H9 (cell line): ENCODE measurements around the gene ATG7. TPM values are rescaled to one million over a fixed set of nuclear protein-coding genes. Genes with fewer than 3 reads are reported as not detected.

Source experiments
- DNase-seq: peaks from one replicate; pipeline ENCODE4 v3.0.0-alpha.2; 2017
- H2AFZ ChIP-seq: one replicate; pipeline ENCODE4 v1.6.1; 2013; ENCODE audit warnings: mild to moderate bottlenecking, low read length, control low read depth, moderate library complexity
- H2AK5ac ChIP-seq: 2 replicates; pipeline ENCODE4 v1.6.1; 2013; ENCODE audit warnings: low read length, control low read depth, mixed read lengths; ENCODE audit not compliant: insufficient read length
- H2BK120ac ChIP-seq: one replicate; pipeline ENCODE4 v1.6.1; 2013; ENCODE audit warnings: low read depth, mild to moderate bottlenecking, low read length, control low read depth, inconsistent platforms; ENCODE audit not compliant: poor library complexity, severe bottlenecking
- H2BK12ac ChIP-seq: 2 replicates; pipeline ENCODE4 v1.6.1; 2013; ENCODE audit warnings: low read length, control low read depth, mixed read lengths, low read depth; ENCODE audit not compliant: insufficient read length
- H2BK15ac ChIP-seq: 2 replicates; pipeline ENCODE4 v1.6.1; 2013; ENCODE audit warnings: low read depth, low read length, control low read depth
- H2BK20ac ChIP-seq: one replicate; pipeline ENCODE4 v1.6.1; 2013; ENCODE audit warnings: low read depth, mild to moderate bottlenecking, low read length, control low read depth, inconsistent platforms; ENCODE audit not compliant: poor library complexity, severe bottlenecking
- H2BK5ac ChIP-seq: 2 replicates; pipeline ENCODE4 v1.6.1; 2013; ENCODE audit warnings: low read length, control low read depth, mixed read lengths; ENCODE audit not compliant: insufficient read length
- H3K14ac ChIP-seq: 2 replicates; pipeline ENCODE4 v1.6.1; 2013; ENCODE audit warnings: low read length, control low read depth; ENCODE audit not compliant: insufficient read depth
- H3K18ac ChIP-seq: 2 replicates; pipeline ENCODE4 v1.6.1; 2013; ENCODE audit warnings: low read depth, mild to moderate bottlenecking, mixed read lengths, low read length, control low read depth; ENCODE audit not compliant: insufficient read length
- H3K23ac ChIP-seq: 2 replicates; pipeline ENCODE4 v1.6.1; 2013; ENCODE audit warnings: low read length, control low read depth, mixed read lengths, low read depth; ENCODE audit not compliant: insufficient read length
- H3K23me2 ChIP-seq: 2 replicates; pipeline ENCODE4 v1.6.1; 2013; ENCODE audit warnings: low read depth, mild to moderate bottlenecking, mixed read lengths, low read length, control low read depth; ENCODE audit not compliant: insufficient read length, poor library complexity, severe bottlenecking
- H3K27ac ChIP-seq: 2 replicates; pipeline ENCODE4 v1.5.1; 2013; ENCODE audit warnings: low read length, control low read depth, mixed read lengths, low read depth; ENCODE audit not compliant: insufficient read length
- H3K27me3 ChIP-seq: 2 replicates; pipeline ENCODE4 v1.6.1; 2013; ENCODE audit warnings: low read length, control low read depth, inconsistent platforms; ENCODE audit not compliant: insufficient read depth
- H3K4ac ChIP-seq: 2 replicates; pipeline ENCODE4 v1.6.1; 2013; ENCODE audit warnings: low read depth, mild to moderate bottlenecking, control low read depth, inconsistent platforms, low read length, moderate library complexity
- H3K4me1 ChIP-seq: 2 replicates; pipeline ENCODE4 v1.6.1; 2013; ENCODE audit warnings: low read length, control low read depth, inconsistent platforms; ENCODE audit not compliant: insufficient read depth
- H3K4me2 ChIP-seq: 2 replicates; pipeline ENCODE4 v1.6.1; 2013; ENCODE audit warnings: low read length, control low read depth, mixed read lengths; ENCODE audit not compliant: insufficient read length, insufficient read depth
- H3K56ac ChIP-seq: 2 replicates; pipeline ENCODE4 v1.6.1; 2013; ENCODE audit warnings: low read depth, mild to moderate bottlenecking, mixed read lengths, low read length, control low read depth; ENCODE audit not compliant: insufficient read length
- H3K79me1 ChIP-seq: 2 replicates; pipeline ENCODE4 v1.6.1; 2013; ENCODE audit warnings: low read depth, mild to moderate bottlenecking, moderate library complexity, low read length, control low read depth, inconsistent platforms; ENCODE audit not compliant: insufficient read depth, poor library complexity, severe bottlenecking
- H3K79me2 ChIP-seq: 2 replicates; pipeline ENCODE4 v1.6.1; 2013; ENCODE audit warnings: low read length, control low read depth, inconsistent platforms; ENCODE audit not compliant: insufficient read depth
- H3K9ac ChIP-seq: 2 replicates; pipeline ENCODE4 v1.6.1; 2013; ENCODE audit warnings: low read length, control low read depth, mixed read lengths; ENCODE audit not compliant: insufficient read length; ENCODE audit errors: extremely low read depth
- H3K9me3 ChIP-seq: one replicate; pipeline ENCODE4 v1.6.1; 2013; ENCODE audit warnings: low read depth, low read length, inconsistent platforms; ENCODE audit not compliant: control insufficient read depth
- H3T11ph ChIP-seq: one replicate; pipeline ENCODE4 v1.6.1; 2013; ENCODE audit warnings: mild to moderate bottlenecking, low read length, control low read depth, inconsistent platforms
- H4K20me1 ChIP-seq: one replicate; pipeline ENCODE4 v1.6.1; 2013; ENCODE audit not compliant: control insufficient read depth, insufficient read length, insufficient read depth
- H4K5ac ChIP-seq: 2 replicates; pipeline ENCODE4 v1.6.1; 2013; ENCODE audit warnings: low read depth, mild to moderate bottlenecking, mixed read lengths, low read length, control low read depth; ENCODE audit not compliant: insufficient read length
- H4K8ac ChIP-seq: replicated peaks from 2 replicates; pipeline ENCODE4 v1.6.1; 2013; ENCODE audit warnings: low read length, control low read depth, mixed read lengths, low read depth; ENCODE audit not compliant: insufficient read length
- H4K91ac ChIP-seq: 2 replicates; pipeline ENCODE4 v1.6.1; 2013; ENCODE audit warnings: low read depth, mild to moderate bottlenecking, moderate library complexity, mixed read lengths, low read length, control low read depth; ENCODE audit not compliant: insufficient read length
- H3K27ac Mint-ChIP-seq, 3 experiments: 2 replicates in 2 of 3; 3 replicates in 1 of 3; pipeline ENCODE4 v1.8.0; 2020 to 2021; ENCODE audit warnings: mixed read lengths in 3 of 3, mild to moderate bottlenecking in 1 of 3, moderate library complexity in 1 of 3
- H3K27me3 Mint-ChIP-seq: 2 replicates; pipeline ENCODE4 v1.8.0; 2021; ENCODE audit warnings: low read depth, mild to moderate bottlenecking, moderate library complexity, mixed read lengths
- H3K36me3 Mint-ChIP-seq, 3 experiments: 2 replicates in 2 of 3; 3 replicates in 1 of 3; pipeline ENCODE4 v1.8.0; 2020 to 2021; ENCODE audit warnings: low read depth in 3 of 3, mixed read lengths in 3 of 3; ENCODE audit not compliant: insufficient read depth in 1 of 3
- H3K4me1 Mint-ChIP-seq, 2 experiments: 2 replicates each; pipeline ENCODE4 v1.8.0; 2020; ENCODE audit warnings: mixed read lengths in 2 of 2
- H3K4me3 Mint-ChIP-seq, 2 experiments: 2 replicates in 1 of 2; 3 replicates in 1 of 2; pipeline ENCODE4 v1.8.0; 2020 to 2021; ENCODE audit warnings: mild to moderate bottlenecking in 2 of 2, mixed read lengths in 2 of 2, moderate library complexity in 1 of 2
- H3K9me3 Mint-ChIP-seq, 2 experiments: 2 replicates in 1 of 2; 3 replicates in 1 of 2; pipeline ENCODE4 v1.8.0; 2020; ENCODE audit warnings: mild to moderate bottlenecking in 2 of 2, mixed read lengths in 2 of 2, moderate library complexity in 1 of 2
- CTCF ChIP-seq: fragments of 200-600 bp; sonication (generic); conservative IDR thresholded peaks from 3 replicates; pipeline ENCODE4 v1.8.0; 2021; ENCODE audit warnings: antibody characterized with exemption, mild to moderate bottlenecking
- WGBS: extraction: QIAGEN DNeasy Blood & Tissue Kit; methylation state at CpG from one replicate; pipeline ENCODE4 v1.1.7; 2013; ENCODE audit warnings: missing lambda C conversion rate, low lambda C conversion rate, mixed read lengths; ENCODE audit not compliant: insufficient read length; ENCODE audit errors: extremely low coverage; 5-methylcytosine and 5-hydroxymethylcytosine counted together
- total RNA-seq: library from RNA; stranded (reverse); gene quantifications from 2 replicates; pipeline ENCODE4 v1.2.1, GENCODE V29; 2021

The ATG7 gene
- total RNA-seq, 1 experiment from 2014 or later, result 17.9 TPM

GRCh38 chr3:11436775-11437174 is 164.6 kb downstream of the ATG7 start:
- no peak overlapping the region for H2AK5ac ChIP-seq
- no peak overlapping the region for H4K5ac ChIP-seq
- no peak overlapping the region for H2BK5ac ChIP-seq
- H3K4me1 ChIP-seq, result no peaks in the 10 kb centered on the region
- no peak overlapping the region for H4K8ac ChIP-seq
- H3K27ac ChIP-seq, result no peak overlapping the region
- no peaks in the 10 kb centered on the region for H3K79me1 ChIP-seq
- no peak overlapping the region for H2AFZ ChIP-seq
- H3K14ac ChIP-seq, result no peak overlapping the region
- H2BK15ac ChIP-seq, result no peak overlapping the region
- no peak for DNase-seq
- H3K27me3 ChIP-seq, result no peaks in the 10 kb centered on the region
- H3K36me3 Mint-ChIP-seq, result no peaks in the 10 kb centered on the region
- no peak overlapping the region for H4K91ac ChIP-seq
- no CpG with 5 or more reads among the region's 2 CpGs for WGBS
- no peak overlapping the region for H3K56ac ChIP-seq
- H2BK20ac ChIP-seq, result no peak overlapping the region
- H3K23me2 ChIP-seq, result no peaks in the 10 kb centered on the region
- H2BK120ac ChIP-seq, result no peak overlapping the region
- H3K4me1 Mint-ChIP-seq, result peaks cover 3 to 4% of the 10 kb centered on the region in 2 experiments; a peak in 3 of 4 replicates
- H3T11ph ChIP-seq, result no peak overlapping the region
- H3K9ac ChIP-seq, result no peak overlapping the region
- H3K23ac ChIP-seq, result no peak overlapping the region
- no peak overlapping the region for H2BK12ac ChIP-seq
- no peak overlapping the region for H3K4me2 ChIP-seq
- TF ChIP-seq CTCF, result no peak
- no peak overlapping the region for H3K27ac Mint-ChIP-seq
- H3K18ac ChIP-seq, result no peak overlapping the region
- no peaks in the 10 kb centered on the region for H4K20me1 ChIP-seq
- no peaks in the 10 kb centered on the region for H3K27me3 Mint-ChIP-seq
- no peaks in the 10 kb centered on the region for H3K9me3 Mint-ChIP-seq
- H3K4me3 Mint-ChIP-seq, result no peak overlapping the region
- H3K9me3 ChIP-seq, result no peaks in the 10 kb centered on the region
- no peak overlapping the region for H3K4ac ChIP-seq
- H3K79me2 ChIP-seq, result no peaks in the 10 kb centered on the region
